B cell (primary cell): Measurements from ENCODE around the gene COMMD1.

ENCODE experiments used
- CTCF ChIP-seq: fragments of 200-600 bp; IDR thresholded peaks from one replicate; pipeline ENCODE4 v1.8.0; 2022; ENCODE audit warnings: antibody characterized with exemption, mild to moderate bottlenecking
- EZH2 ChIP-seq: IDR thresholded peaks from 2 replicates; pipeline ENCODE4 v1.6.1; 2012; ENCODE audit warnings: borderline replicate concordance, low read depth, mild to moderate bottlenecking, moderate library complexity, low read length; ENCODE audit not compliant: insufficient read depth, poor library complexity, severe bottlenecking

DNA sequence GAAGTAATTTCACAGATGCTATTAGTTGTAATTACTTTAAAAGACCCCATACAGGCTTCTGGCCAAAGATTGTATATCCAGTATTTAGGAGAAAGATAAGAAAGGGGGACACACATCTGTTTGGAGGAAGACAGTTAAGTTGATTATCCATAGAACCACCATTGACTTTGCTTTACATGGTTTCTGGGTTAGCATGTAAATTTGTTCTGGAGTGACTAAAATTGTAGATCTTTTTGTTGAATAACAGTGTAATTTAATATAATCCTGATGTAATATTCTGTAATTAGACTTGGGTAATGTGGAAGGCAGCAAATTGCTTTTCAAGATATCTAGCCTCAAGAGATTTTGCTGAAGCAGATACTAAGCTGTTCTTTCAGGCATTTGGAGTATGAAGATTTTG lies 17.2 kb downstream of the COMMD1 start:
- TF ChIP-seq EZH2 (no peak), CTCF (no peak)
